C4-2B (cell line): ENCODE measurements around the gene GRM7.

ENCODE experiments used
- ZFX ChIP-seq: fragments of 450-650 bp; IDR thresholded peaks from 2 replicates; pipeline ENCODE4 v1.6.1; 2017
- TF ChIP-seq, protein P1 (sequence below): fragments of 450-650 bp; conservative IDR thresholded peaks from 2 replicates; pipeline ENCODE4 v1.5.1; 2017; ENCODE audit warnings: mild to moderate bottlenecking

GRCh38 chr3:7038394-7038793 is 177.5 kb downstream of the GRM7 start:
- TF ChIP-seq, protein P1, sequence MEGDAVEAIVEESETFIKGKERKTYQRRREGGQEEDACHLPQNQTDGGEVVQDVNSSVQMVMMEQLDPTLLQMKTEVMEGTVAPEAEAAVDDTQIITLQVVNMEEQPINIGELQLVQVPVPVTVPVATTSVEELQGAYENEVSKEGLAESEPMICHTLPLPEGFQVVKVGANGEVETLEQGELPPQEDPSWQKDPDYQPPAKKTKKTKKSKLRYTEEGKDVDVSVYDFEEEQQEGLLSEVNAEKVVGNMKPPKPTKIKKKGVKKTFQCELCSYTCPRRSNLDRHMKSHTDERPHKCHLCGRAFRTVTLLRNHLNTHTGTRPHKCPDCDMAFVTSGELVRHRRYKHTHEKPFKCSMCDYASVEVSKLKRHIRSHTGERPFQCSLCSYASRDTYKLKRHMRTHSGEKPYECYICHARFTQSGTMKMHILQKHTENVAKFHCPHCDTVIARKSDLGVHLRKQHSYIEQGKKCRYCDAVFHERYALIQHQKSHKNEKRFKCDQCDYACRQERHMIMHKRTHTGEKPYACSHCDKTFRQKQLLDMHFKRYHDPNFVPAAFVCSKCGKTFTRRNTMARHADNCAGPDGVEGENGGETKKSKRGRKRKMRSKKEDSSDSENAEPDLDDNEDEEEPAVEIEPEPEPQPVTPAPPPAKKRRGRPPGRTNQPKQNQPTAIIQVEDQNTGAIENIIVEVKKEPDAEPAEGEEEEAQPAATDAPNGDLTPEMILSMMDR, result no peak
- TF ChIP-seq ZFX, result no peak
